ENCODE measurements around the gene CFAP410. TPM values are rescaled to one million over a fixed set of nuclear protein-coding genes. Genes with fewer than 3 reads are reported as not detected.

The CFAP410 gene
- total RNA-seq, 4 donors from 2014 or later: 10.6 to 23.0 (median 20.0) TPM

DNA sequence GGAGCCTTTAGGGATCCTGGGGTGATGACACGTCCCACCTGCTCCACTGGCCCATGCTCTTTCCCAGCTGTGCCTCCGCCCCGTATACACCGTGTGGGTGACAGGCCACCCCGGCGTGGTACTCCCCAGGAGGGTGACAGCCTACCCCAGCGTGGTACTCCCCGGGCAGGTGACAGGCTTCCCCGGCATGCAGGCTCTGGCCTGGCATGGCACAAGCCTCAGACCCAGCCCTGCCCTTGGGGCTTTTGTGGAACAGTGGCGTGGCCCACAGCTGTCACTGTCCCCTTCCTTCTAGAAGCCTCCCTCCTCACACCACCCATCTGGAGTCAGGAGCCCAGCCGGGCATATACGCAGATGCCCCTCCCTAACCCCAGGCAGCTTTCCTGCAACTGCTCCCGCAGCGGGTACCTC lies 44.0 kb downstream of the CFAP410 start:
- TF ChIP-seq, protein P1, sequence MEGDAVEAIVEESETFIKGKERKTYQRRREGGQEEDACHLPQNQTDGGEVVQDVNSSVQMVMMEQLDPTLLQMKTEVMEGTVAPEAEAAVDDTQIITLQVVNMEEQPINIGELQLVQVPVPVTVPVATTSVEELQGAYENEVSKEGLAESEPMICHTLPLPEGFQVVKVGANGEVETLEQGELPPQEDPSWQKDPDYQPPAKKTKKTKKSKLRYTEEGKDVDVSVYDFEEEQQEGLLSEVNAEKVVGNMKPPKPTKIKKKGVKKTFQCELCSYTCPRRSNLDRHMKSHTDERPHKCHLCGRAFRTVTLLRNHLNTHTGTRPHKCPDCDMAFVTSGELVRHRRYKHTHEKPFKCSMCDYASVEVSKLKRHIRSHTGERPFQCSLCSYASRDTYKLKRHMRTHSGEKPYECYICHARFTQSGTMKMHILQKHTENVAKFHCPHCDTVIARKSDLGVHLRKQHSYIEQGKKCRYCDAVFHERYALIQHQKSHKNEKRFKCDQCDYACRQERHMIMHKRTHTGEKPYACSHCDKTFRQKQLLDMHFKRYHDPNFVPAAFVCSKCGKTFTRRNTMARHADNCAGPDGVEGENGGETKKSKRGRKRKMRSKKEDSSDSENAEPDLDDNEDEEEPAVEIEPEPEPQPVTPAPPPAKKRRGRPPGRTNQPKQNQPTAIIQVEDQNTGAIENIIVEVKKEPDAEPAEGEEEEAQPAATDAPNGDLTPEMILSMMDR (IDR thresholded peaks at IDR 0.05 in 4 of 5, conservative IDR thresholded peaks at IDR 0.05 in 1 of 5): no peak
- no peak for TF ChIP-seq POLR2A (IDR thresholded peaks at IDR 0.05)

DNA sequence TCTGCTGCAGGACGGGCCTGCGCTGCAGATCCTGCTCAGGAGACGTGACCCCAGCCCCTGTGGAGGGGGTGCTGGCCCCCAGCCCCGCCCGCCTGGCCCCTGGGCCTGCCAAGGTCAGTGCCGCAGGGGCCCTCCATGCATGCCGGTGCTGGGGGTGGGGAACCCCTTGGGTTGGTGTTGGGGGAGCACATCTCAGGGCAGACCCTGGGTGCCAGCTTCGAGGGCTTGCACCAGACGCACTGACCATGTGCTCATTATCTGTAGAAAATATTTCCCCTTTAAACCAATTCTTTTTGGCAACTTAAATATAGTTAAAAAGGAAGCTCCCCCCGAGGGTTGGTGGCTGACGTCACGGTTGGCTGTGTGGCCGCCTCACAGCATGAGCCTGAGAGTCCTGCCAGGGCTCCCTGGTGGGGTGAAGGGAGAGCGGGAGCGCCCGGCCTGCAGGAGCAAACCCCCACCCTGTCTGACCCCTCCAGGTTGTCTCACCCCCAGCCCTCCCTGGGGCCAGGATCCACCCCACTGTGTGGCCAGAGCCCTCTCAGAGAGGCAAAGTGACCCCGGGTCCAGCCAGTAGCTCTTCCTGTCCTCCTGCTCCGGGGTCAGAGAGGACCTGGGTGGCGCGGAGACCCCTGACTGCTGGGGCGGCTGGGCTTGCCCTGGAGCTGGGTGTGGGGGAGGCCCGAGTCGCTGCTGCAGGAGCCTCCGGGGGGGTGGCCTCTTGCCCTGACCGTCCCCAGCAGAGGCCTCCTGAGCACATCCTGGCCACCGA lies 44.6 kb downstream of the CFAP410 start:
- Histone ChIP-seq H3K27ac (no peak overlapping the region), H3K4me3 (no peak overlapping the region), H3K9me3 (no peaks in the 10 kb centered on the region), H3K27me3 (peaks cover 0 to 8% (median 0%) of the 10 kb centered on the region in 3 donors), H3K4me1 (peaks cover 6 to 11% of the 10 kb centered on the region in 2 donors), H3K36me3 (no peaks in the 10 kb centered on the region)
- DNase-seq (peak; percentile 25 to 37), ATAC-seq (no peak)
- TF ChIP-seq, protein P1 (IDR thresholded peaks at IDR 0.05 in 4 of 5, conservative IDR thresholded peaks at IDR 0.05 in 1 of 5): no peak
- no peak for TF ChIP-seq POLR2A (IDR thresholded peaks at IDR 0.05)
- in situ Hi-C loops (cut with MboI; ENCODE audit: low sequenced_read_pairs in 4 of 4) (no loop called here), intact Hi-C loops (cut with DNase I; ENCODE audit: low total_unique reads) (no loop called here)

More for the DNA sequence above, 44.0 kb downstream of the CFAP410 start:
- Histone ChIP-seq H3K4me3 (no peak overlapping the region), H3K27me3 (peaks cover 0 to 8% (median 0%) of the 10 kb centered on the region in 3 donors), H3K4me1 (peaks cover 6 to 11% of the 10 kb centered on the region in 2 donors), H3K27ac (no peak overlapping the region), H3K9me3 (no peaks in the 10 kb centered on the region), H3K36me3 (no peaks in the 10 kb centered on the region)
- ATAC-seq (no peak), DNase-seq (no peak)
- in situ Hi-C loops (cut with MboI; ENCODE audit: low sequenced_read_pairs in 4 of 4) (no loop called here), intact Hi-C loops (cut with DNase I; ENCODE audit: low total_unique reads) (no loop called here)

DNA sequence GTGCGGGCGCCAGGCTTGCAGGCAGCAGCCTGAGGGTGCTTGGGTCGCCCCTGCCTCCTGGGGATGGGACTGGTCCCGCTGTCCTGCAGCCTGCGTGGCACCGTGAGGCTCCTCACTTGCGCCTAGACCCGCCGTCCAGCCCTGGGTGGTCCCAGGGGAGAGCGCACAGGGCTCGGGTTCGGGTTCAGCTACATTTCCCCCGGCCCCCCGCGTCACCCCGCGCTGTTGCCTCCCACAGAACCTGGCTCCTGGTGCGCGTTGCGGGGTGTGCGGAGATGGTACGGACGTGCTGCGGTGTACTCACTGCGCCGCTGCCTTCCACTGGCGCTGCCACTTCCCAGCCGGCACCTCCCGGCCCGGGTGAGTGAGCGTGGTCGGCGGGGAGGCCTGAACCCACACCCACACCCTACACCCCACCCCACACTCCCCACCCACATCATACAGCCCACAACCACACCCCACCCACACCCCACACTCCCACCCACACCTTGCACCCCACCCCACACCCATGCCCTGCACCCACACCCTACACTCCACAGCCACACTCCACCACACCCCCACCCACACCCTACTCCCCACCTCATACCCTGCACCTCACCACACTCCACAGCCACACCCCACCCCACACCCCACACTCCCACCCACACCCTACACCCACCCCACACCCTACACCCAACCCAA lies 45.5 kb downstream of the CFAP410 start:
- H3K27ac ChIP-seq: no peak overlapping the region
- ATAC-seq: no peak
- H3K4me3 ChIP-seq: no peak overlapping the region
- H3K27me3 ChIP-seq: peaks cover 0 to 8% (median 0%) of the 10 kb centered on the region in 3 donors
- no peaks in the 10 kb centered on the region for H3K36me3 ChIP-seq
- in situ Hi-C loops (cut with MboI; ENCODE audit: low sequenced_read_pairs in 4 of 4) (no loop called here), intact Hi-C loops (cut with DNase I; ENCODE audit: low total_unique reads) (no loop called here)
- H3K9me3 ChIP-seq: no peaks in the 10 kb centered on the region
- peaks cover 6% of the 10 kb centered on the region in 2 donors for H3K4me1 ChIP-seq
- DNase-seq: no peak
- no peak for TF ChIP-seq POLR2A (IDR thresholded peaks at IDR 0.05)
- TF ChIP-seq, protein P1 (IDR thresholded peaks at IDR 0.05 in 4 of 5, conservative IDR thresholded peaks at IDR 0.05 in 1 of 5): no peak

DNA sequence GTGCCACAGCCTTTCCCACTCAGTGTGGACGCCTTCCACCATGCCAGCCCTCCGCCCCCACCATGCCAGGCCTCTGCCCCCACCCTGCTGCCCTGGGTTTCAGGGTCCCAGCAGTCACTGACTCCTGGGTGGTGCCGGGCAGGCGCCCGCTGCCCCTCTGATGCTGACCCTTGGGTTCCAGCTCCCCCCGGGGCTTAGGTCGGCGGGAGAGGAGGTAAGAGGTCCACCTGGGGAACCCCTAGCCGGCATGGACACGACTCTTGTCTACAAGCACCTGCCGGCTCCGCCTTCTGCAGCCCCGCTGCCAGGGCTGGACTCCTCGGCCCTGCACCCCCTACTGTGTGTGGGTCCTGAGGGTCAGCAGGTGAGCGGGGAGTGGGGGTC lies 46.4 kb downstream of the CFAP410 start:
- Histone ChIP-seq H3K9me3 (no peaks in the 10 kb centered on the region), H3K27ac (no peak overlapping the region), H3K4me1 (peaks cover 5 to 6% of the 10 kb centered on the region in 2 donors), H3K36me3 (no peaks in the 10 kb centered on the region), H3K27me3 (peaks cover 0 to 8% (median 3%) of the 10 kb centered on the region in 3 donors), H3K4me3 (no peak overlapping the region)
- TF ChIP-seq POLR2A (IDR thresholded peaks at IDR 0.05): no peak
- TF ChIP-seq, protein P1 (IDR thresholded peaks at IDR 0.05 in 4 of 5, conservative IDR thresholded peaks at IDR 0.05 in 1 of 5): no peak
- DNase-seq (no peak), ATAC-seq (no peak)
- intact Hi-C loops (cut with DNase I; ENCODE audit: low total_unique reads) (no loop called here), in situ Hi-C loops (cut with MboI; ENCODE audit: low sequenced_read_pairs in 4 of 4) (no loop called here)
